Psoas muscle (tissue), 8 donors: ENCODE results near the gene PDCD4. TPM values are rescaled to one million over a fixed set of nuclear protein-coding genes. Genes with fewer than 3 reads are reported as not detected.

ENCODE experiments used
- ATAC-seq, 4 donors: fragments of 200-7000 bp; cut with Tn5 transposase; one replicate each; pipeline ENCODE4 v1.9.1; 2020; ENCODE audit warnings: moderate library complexity in 3 of 4, mild to moderate bottlenecking in 2 of 4
- DNase-seq, 2 donors: peaks; one replicate each; pipeline ENCODE4 v3.0.0-alpha.2; 2020
- H3K27ac ChIP-seq: fragments of 200-600 bp; one replicate; pipeline ENCODE4 v1.8.0; 2022
- H3K27me3 ChIP-seq, 3 donors: fragments of 200-600 bp in 1 of 3; one replicate each; pipeline versions ENCODE4 v1.6.1 to v1.8.0; 2013 to 2022; ENCODE audit warnings: low read length in 2 of 3, mild to moderate bottlenecking in 2 of 3, moderate library complexity in 1 of 3; ENCODE audit not compliant: insufficient read depth in 3 of 3
- H3K36me3 ChIP-seq, 2 donors: fragments of 200-600 bp in 1 of 2; one replicate each; pipeline versions ENCODE4 v1.6.1 to v1.8.0; 2013 to 2022; ENCODE audit warnings: low read depth in 1 of 2, mild to moderate bottlenecking in 1 of 2, moderate library complexity in 1 of 2; ENCODE audit not compliant: insufficient read depth in 1 of 2
- H3K4me1 ChIP-seq: fragments of 200-600 bp; one replicate; pipeline ENCODE4 v1.8.0; 2022
- H3K4me3 ChIP-seq: fragments of 200-600 bp; one replicate; pipeline ENCODE4 v1.8.0; 2022; ENCODE audit warnings: mild to moderate bottlenecking
- H3K9me3 ChIP-seq: fragments of 200-600 bp; one replicate; pipeline ENCODE4 v1.8.0; 2022
- WGBS, 3 donors: extraction: QIAGEN DNeasy Blood & Tissue Kit; methylation state at CpG; one replicate each; pipeline versions ENCODE4 v1.1.6 to v1.1.7; 2013; 5-methylcytosine and 5-hydroxymethylcytosine counted together
- intact Hi-C, 2 donors: fragments of 100-400 bp; cut with DNase I; formaldehyde crosslinking; loops; one replicate each; pipeline versions ENCODE4 v1.11.0 to v1.14.2; 2022
- polyA plus RNA-seq, 3 donors: library from polyadenylated mRNA; stranded (reverse); fragments of 200-250 nt; gene quantifications; one replicate each; pipeline ENCODE4 v1.2.3, GENCODE V29; 2013
- total RNA-seq, 4 donors: library from RNA; stranded (reverse); fragmentation: NEBNext Ultra II Directional in 2 of 4; extraction: Animal tissue kit (Norgen Biotek cat#: 25700) in 2 of 4; gene quantifications; one replicate each; pipeline versions ENCODE4 v1.2.1 to v1.2.4, GENCODE V29; 2021 to 2023
- TF ChIP-seq, protein P1 (sequence below): fragments of 200-600 bp; IDR thresholded peaks from one replicate; pipeline ENCODE4 v1.8.0; 2022; ENCODE audit warnings: antibody characterized with exemption
- donor health status: healthy with polysubstance abuse.
- donor health status: DM: no; HTN: no; CAD: no; lungs with moderate emphysema.
- donor health status: Bipolar disorder and iron deficiency.
- donor health status: healthy.
- donor health status: DM: yes; HTN: yes; CAD: no.
- donor health status: DM: no; HTN: no; CAD: no.
- donor health status: DM: no; HTN: no; CAD: no.
- donor health status: DM: yes; HTN: yes; CAD: no.

Gene PDCD4
- total and polyA plus RNA-seq, 7 donors, result 7.6 to 19.7 (median 11.3) TPM

DNA sequence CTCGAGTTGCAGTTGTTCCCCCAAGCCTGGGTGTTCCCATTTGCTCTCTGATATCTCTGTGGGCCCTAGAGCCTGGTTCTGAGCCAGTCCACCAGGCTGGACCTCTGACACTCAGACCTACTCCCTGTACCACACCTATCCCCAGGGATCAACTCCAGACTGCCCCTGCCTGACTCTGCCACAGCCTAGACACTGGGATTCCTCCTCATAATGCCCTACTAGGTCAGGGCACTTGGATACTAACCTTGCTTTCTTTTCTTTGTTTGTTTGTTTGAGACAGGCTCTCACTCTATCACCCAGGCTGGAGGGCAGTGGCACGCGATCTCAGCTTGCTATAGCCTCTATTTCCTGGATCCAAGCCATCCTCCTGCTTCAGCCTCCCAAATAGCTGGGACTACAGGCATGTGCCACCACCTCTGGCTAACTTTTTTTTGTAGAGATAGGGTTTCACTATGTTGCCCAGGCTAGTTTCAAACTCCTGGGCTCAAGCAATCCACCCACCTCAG lies 30.8 kb upstream of the PDCD4 start:
- peaks cover 6% of the 10 kb centered on the region for H3K4me1 ChIP-seq

DNA sequence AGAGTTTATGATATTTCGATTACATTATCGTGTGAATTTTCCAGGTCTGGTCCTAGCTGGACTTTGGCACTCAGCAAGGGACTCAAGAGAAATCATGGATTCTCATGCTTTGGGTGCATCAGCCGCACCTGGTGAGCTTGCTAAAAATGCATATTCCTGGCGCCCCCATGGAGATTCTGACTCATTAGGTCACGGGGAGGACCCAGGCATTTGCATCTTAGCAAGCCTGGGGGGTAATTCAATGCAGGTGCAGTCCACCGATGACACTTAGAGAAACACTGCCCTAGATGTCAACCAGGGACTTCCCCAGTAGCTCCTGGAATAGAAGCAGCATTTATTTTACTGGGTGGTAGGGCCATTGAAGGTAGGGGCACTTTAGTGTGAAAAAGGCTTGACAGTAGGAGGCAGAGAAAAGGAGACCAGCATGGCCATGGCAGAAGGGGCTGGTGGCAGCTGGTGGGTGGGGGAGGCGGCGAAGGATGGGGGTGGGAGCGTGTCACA lies 29.9 kb upstream of the PDCD4 start:
- DNase-seq, result no peak
- Histone ChIP-seq H3K9me3 (no peaks in the 10 kb centered on the region), H3K4me1 (peaks cover 5% of the 10 kb centered on the region), H3K27ac (no peak overlapping the region), H3K27me3 (no peaks in the 10 kb centered on the region), H3K4me3 (no peak overlapping the region), H3K36me3 (peaks cover 0 to 21% of the 10 kb centered on the region in 2 donors)
- intact Hi-C loops, result no loop called here
- TF ChIP-seq, protein P1, sequence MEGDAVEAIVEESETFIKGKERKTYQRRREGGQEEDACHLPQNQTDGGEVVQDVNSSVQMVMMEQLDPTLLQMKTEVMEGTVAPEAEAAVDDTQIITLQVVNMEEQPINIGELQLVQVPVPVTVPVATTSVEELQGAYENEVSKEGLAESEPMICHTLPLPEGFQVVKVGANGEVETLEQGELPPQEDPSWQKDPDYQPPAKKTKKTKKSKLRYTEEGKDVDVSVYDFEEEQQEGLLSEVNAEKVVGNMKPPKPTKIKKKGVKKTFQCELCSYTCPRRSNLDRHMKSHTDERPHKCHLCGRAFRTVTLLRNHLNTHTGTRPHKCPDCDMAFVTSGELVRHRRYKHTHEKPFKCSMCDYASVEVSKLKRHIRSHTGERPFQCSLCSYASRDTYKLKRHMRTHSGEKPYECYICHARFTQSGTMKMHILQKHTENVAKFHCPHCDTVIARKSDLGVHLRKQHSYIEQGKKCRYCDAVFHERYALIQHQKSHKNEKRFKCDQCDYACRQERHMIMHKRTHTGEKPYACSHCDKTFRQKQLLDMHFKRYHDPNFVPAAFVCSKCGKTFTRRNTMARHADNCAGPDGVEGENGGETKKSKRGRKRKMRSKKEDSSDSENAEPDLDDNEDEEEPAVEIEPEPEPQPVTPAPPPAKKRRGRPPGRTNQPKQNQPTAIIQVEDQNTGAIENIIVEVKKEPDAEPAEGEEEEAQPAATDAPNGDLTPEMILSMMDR, result no peak
- ATAC-seq, result no peak
- WGBS, 3 donors, result 89 to 94% (median 92%) methylated on average over 9 of the region's 9 CpGs

More for the DNA sequence above, 30.8 kb upstream of the PDCD4 start:
- peak in 1 of 2 donors; percentile 28 for DNase-seq
- no peak overlapping the region for H3K4me3 ChIP-seq
- WGBS, 3 donors, result 79 to 88% (median 82%) methylated on average over 3 of the region's 3 CpGs
- intact Hi-C loops, result no loop called here
- peaks cover 0 to 26% of the 10 kb centered on the region in 2 donors for H3K36me3 ChIP-seq
- ATAC-seq, result peak in 1 of 4 donors; percentile 6
- H3K27me3 ChIP-seq, result no peaks in the 10 kb centered on the region
- H3K27ac ChIP-seq, result no peak overlapping the region
- no peaks in the 10 kb centered on the region for H3K9me3 ChIP-seq
- TF ChIP-seq, protein P1, result no peak

DNA sequence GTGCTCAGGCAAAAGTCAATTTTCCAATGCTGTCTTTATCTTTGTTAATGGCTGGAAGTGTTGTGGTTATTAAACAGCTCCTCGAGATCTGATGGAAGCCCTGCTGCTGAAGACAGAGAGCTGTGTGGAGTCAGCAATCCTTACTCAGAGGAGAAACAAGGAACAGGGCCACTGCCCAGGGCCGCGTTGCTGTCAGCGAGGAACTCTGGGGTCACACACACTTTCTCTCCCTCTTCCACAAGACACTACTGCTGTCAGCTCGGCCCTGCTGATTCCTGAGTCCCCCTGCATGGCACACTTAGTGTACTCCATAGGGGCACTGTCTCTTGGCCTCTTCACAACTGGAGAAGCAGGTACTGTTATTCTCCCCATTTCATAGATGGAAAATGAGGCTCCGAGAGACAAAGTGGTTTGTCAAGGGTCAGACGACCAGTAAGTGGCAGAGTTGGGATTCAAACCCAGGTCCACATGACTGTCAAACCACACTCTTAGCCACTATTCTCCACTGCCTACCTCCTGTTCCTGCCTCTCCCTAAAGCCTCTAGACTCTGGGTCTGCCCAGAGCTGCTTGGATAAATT lies 29.3 kb upstream of the PDCD4 start:
- intact Hi-C loops, result no loop called here
- H3K9me3 ChIP-seq, result no peaks in the 10 kb centered on the region
- H3K27ac ChIP-seq, result no peak overlapping the region
- H3K27me3 ChIP-seq, result no peaks in the 10 kb centered on the region
- ATAC-seq, result no peak
- no peak for DNase-seq
- H3K36me3 ChIP-seq, result peaks cover 0 to 21% of the 10 kb centered on the region in 2 donors
- H3K4me1 ChIP-seq, result no peaks in the 10 kb centered on the region
- WGBS, 3 donors, result 69 to 83% (median 74%) methylated on average over 7 of the region's 7 CpGs
- no peak overlapping the region for H3K4me3 ChIP-seq
- TF ChIP-seq, protein P1, result no peak

DNA sequence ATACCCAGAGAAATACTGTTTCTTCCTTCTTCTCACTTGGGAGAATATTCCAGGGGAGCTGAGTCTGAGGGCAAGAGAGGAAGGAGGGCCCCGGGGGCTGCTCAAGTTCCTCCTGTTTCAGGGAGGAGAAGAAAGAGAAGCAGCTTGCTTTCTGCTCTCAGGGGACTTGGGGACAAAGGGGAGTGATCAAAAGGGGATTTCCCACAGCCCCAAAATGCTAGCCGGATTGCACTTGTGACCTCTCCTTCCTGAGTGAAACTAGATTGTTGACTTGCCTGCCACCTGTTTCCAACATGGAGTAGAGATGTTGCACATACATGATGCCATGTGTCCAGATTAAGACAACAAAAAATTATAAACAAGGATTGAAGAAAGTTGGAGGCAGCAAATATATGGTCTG lies 28.7 kb upstream of the PDCD4 start:
- Histone ChIP-seq H3K27ac (no peak overlapping the region), H3K36me3 (peaks cover 0 to 19% of the 10 kb centered on the region in 2 donors), H3K27me3 (no peaks in the 10 kb centered on the region), H3K4me3 (no peak overlapping the region), H3K9me3 (no peaks in the 10 kb centered on the region), H3K4me1 (no peaks in the 10 kb centered on the region)
- DNase-seq (no peak), ATAC-seq (no peak)
- intact Hi-C loops, result no loop called here
- 25 to 49% (median 39%) methylated on average over 2 of the region's 2 CpGs for WGBS, 3 donors
- TF ChIP-seq, protein P1, result no peak
